Measurements from ENCODE around the gene RCAN1.

DNA sequence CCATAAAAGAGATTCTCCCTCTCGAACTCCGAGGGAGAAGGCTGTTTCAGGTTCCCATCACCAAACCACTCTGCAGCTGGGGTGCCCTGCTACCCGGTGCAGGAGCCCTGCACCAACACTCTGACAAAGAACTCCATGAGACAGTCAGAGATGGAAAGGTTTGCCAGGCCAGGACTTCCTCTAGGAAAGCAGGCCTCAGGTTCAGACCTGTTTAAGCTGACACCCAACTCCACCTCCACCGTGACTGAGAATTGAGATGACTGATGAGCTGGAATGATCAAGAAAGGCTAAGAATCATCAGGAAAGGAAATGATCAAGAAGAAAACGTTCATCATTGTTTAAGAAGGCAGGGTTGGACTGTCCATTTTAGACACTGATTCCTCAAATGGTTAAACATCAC lies 56.7 kb downstream of the RCAN1 start:
- TF ChIP-seq, protein P1, sequence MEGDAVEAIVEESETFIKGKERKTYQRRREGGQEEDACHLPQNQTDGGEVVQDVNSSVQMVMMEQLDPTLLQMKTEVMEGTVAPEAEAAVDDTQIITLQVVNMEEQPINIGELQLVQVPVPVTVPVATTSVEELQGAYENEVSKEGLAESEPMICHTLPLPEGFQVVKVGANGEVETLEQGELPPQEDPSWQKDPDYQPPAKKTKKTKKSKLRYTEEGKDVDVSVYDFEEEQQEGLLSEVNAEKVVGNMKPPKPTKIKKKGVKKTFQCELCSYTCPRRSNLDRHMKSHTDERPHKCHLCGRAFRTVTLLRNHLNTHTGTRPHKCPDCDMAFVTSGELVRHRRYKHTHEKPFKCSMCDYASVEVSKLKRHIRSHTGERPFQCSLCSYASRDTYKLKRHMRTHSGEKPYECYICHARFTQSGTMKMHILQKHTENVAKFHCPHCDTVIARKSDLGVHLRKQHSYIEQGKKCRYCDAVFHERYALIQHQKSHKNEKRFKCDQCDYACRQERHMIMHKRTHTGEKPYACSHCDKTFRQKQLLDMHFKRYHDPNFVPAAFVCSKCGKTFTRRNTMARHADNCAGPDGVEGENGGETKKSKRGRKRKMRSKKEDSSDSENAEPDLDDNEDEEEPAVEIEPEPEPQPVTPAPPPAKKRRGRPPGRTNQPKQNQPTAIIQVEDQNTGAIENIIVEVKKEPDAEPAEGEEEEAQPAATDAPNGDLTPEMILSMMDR (IDR thresholded peaks at IDR 0.05; ENCODE audit: low read depth, low read length, poor library complexity, severe bottlenecking), result no peak
- TF ChIP-seq EZH2phosphoT487 (IDR thresholded peaks at IDR 0.05; ENCODE audit: borderline replicate concordance, low read length), result no peak
